GM18526 (cell line): Measurements from ENCODE around the gene PTPRM.

Experiments used
- POLR2A ChIP-seq: IDR thresholded peaks from 3 replicates; pipeline ENCODE4 v1.6.1; 2011; ENCODE audit not compliant: insufficient read length; ENCODE audit errors: extremely low read depth

PTPRM gene

GRCh38 chr18:8298186-8298585 lies 731.1 kb downstream of the PTPRM start:
- TF ChIP-seq POLR2A, result no peak

- no peak for TF ChIP-seq POLR2A
Observed at GRCh38 chr18:8299054-8299980, 732.2 kb downstream of the PTPRM start.

- no peak for TF ChIP-seq POLR2A
Observed at GRCh38 chr18:8300751-8301410, 733.8 kb downstream of the PTPRM start.

- TF ChIP-seq POLR2A, result no peak
Observed at GRCh38 chr18:8301427-8302172, 734.5 kb downstream of the PTPRM start.

GRCh38 chr18:8303151-8303755 lies 736.1 kb downstream of the PTPRM start:
- no peak for TF ChIP-seq POLR2A

GRCh38 chr18:8307960-8308359 lies 740.8 kb downstream of the PTPRM start:
- no peak for TF ChIP-seq POLR2A

GRCh38 chr18:8313043-8313442 lies 745.9 kb downstream of the PTPRM start:
- no peak for TF ChIP-seq POLR2A

GRCh38 chr18:8314124-8314523 lies 747.0 kb downstream of the PTPRM start:
- no peak for TF ChIP-seq POLR2A

GRCh38 chr18:8319798-8320489 lies 752.8 kb downstream of the PTPRM start:
- no peak for TF ChIP-seq POLR2A

- TF ChIP-seq POLR2A, result no peak
Observed at GRCh38 chr18:8322486-8322885, 755.4 kb downstream of the PTPRM start.

GRCh38 chr18:8324343-8325065 lies 757.4 kb downstream of the PTPRM start:
- TF ChIP-seq POLR2A, result no peak

GRCh38 chr18:8326763-8327394 lies 759.8 kb downstream of the PTPRM start:
- TF ChIP-seq POLR2A, result no peak

- TF ChIP-seq POLR2A, result no peak
Observed at GRCh38 chr18:8328126-8328525, 761.0 kb downstream of the PTPRM start.
